Activated naive CD4-positive, alpha-beta T cell treated with anti-CD3 and anti-CD28 coated beads, Interleukin-2, amount 10 ng/mL, durations not matched to agents 7 days and 5 days (primary cell): ENCODE results near the gene COX6B2.

Experiments
- CTCF ChIA-PET: fragments of 350-600 bp; sonication (Branson Sonifier 250); formaldehyde crosslinking; loops from one replicate; lab custom pipeline; 2021; ENCODE audit warnings: antibody characterized with exemption; lab: Charles Lee
- DNase-seq: peaks from one replicate; pipeline ENCODE4 v3.0.0-alpha.2; 2020
- H3K27ac Mint-ChIP-seq: one replicate; pipeline ENCODE4 v1.8.0; 2021; ENCODE audit warnings: mild to moderate bottlenecking, moderate library complexity, mixed read lengths
- H3K27me3 Mint-ChIP-seq: one replicate; pipeline ENCODE4 v1.8.0; 2021; ENCODE audit warnings: mild to moderate bottlenecking, mixed read lengths
- H3K36me3 Mint-ChIP-seq: one replicate; pipeline ENCODE4 v1.8.0; 2021; ENCODE audit warnings: mixed read lengths
- H3K4me1 Mint-ChIP-seq: one replicate; pipeline ENCODE4 v1.8.0; 2021; ENCODE audit warnings: mixed read lengths
- H3K4me3 Mint-ChIP-seq: one replicate; pipeline ENCODE4 v1.8.0; 2021; ENCODE audit warnings: mild to moderate bottlenecking, moderate library complexity, mixed read lengths
- H3K9me3 Mint-ChIP-seq: one replicate; pipeline ENCODE4 v1.8.0; 2021; ENCODE audit warnings: mixed read lengths

Gene COX6B2

DNA sequence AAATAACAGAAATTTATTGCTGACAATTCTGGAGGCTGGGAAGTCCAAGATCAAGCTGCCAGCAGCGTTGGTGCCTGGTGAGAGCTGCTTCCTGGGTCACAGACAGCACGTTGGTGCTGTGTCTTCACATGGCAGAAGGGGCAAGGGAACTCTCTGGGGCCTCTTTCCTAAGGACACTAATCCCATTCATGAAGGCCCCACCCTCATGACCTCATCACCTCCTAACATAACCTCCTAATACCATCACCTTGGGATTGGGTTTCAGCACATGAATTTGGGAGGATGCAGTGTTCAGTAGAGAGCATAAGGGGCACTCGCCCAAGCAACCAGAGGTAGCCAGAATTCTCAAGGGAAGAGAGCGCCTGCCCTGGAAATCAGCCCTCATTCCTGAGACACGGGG lies 45.1 kb downstream of the COX6B2 start:
- no peak overlapping the region for H3K4me3 Mint-ChIP-seq
- no peak for DNase-seq
- no peak overlapping the region for H3K27ac Mint-ChIP-seq
- CTCF ChIA-PET: no interaction called here
- H3K36me3 Mint-ChIP-seq: peaks cover 2% of the 10 kb centered on the region
- no peaks in the 10 kb centered on the region for H3K9me3 Mint-ChIP-seq
- peaks cover 8% of the 10 kb centered on the region for H3K4me1 Mint-ChIP-seq
- no peaks in the 10 kb centered on the region for H3K27me3 Mint-ChIP-seq

DNA sequence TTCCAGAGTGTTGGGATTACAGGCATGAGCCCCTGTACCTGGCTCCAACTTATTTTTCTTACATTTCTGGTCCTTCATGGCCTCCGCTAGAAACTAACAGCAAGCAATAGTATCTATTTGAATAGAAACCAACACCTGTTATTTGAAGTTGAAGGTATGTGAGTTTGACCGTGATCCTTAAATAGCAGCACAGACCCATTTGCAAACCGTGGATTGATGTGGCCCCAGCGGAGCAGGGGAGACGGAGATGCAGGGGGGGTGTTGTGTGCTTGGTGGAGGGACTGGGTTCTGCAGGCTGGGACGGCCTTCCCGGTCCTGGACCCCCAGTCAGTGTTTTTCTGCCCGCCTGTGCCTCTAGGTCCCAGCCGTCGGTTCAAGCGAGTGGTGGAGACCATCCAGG lies 46.2 kb downstream of the COX6B2 start:
- Mint-ChIP-seq H3K36me3 (peaks cover 2% of the 10 kb centered on the region), H3K4me3 (no peak overlapping the region), H3K9me3 (no peaks in the 10 kb centered on the region), H3K27me3 (no peaks in the 10 kb centered on the region), H3K4me1 (peaks cover 8% of the 10 kb centered on the region), H3K27ac (no peak overlapping the region)
- CTCF ChIA-PET: no interaction called here
- no peak for DNase-seq

DNA sequence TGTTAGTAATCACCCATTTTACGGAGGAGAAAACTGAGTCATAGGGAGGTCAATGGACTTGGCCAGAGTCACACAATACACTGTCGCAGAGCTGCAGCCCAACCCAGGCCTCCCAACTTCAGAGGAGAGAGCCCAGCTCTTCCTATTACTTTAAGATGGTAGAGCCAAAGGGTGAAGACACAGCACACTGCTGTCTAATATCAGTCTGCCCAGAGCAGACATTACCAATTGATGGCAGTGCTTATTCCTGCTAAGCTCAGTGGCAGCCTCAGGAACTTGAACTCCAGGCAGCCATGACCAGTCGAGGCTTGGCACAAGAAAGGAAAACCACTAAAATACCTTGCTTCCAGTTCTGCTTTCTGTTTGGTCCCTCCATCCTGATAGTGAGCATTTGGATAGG lies 47.8 kb downstream of the COX6B2 start:
- H3K9me3 Mint-ChIP-seq: no peaks in the 10 kb centered on the region
- H3K27ac Mint-ChIP-seq: no peak overlapping the region
- DNase-seq: no peak
- peaks cover 2% of the 10 kb centered on the region for H3K27me3 Mint-ChIP-seq
- peaks cover 2% of the 10 kb centered on the region for H3K36me3 Mint-ChIP-seq
- H3K4me1 Mint-ChIP-seq: peaks cover 13% of the 10 kb centered on the region
- CTCF ChIA-PET: no interaction called here
- H3K4me3 Mint-ChIP-seq: no peak overlapping the region

DNA sequence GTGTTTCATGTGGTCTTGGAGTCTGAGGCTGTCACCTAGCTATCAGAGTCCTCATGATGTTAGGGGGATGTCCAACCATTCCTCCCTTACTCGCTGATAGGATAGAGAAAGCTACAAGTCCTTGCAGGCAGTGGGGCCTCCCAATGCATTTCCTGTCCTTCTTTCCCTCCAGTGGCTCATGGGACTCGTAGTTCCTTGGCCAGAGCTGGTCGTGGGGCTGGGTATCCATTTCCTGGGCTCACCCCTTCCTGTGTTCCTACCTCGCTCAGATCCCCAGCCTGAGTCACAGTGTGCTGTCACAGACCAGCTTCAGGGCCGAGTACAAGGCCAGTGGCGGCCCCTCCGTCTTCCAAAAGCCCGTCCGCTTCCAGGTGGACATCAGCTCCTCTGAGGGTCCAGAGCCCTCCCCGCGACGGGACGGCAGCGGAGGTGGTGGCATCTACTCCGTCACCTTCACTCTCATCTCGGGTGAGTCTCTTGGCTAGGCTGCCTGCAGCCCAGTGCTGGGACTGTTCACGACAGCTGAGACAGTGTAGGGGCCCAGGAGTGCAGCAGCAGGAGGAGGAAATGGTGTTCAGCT lies 48.4 kb downstream of the COX6B2 start:
- CTCF ChIA-PET: no interaction called here
- Mint-ChIP-seq H3K9me3 (no peaks in the 10 kb centered on the region), H3K4me1 (peaks cover 19% of the 10 kb centered on the region), H3K4me3 (no peak overlapping the region), H3K27me3 (peaks cover 7% of the 10 kb centered on the region), H3K36me3 (peaks cover 2% of the 10 kb centered on the region), H3K27ac (no peak overlapping the region)
- no peak for DNase-seq

DNA sequence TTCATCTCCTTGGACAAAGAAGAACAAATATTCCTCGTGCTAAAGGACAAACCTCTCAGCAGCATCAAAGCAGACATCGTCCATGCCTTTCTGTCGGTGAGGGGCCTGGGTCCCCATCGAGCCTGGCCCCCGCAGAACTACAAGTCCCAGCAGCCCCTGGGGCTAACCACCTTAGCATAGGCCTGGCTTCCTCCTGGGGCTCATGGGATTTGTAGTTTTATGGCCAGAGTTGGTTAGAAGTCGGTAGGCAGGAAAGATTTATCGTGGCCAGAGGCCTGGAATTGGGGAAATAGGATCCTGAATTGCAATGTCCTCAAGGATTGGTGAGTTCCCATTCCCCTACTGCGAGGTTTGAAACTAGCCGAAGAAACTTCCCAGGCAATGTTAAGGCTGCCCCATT lies 49.0 kb downstream of the COX6B2 start:
- no peak overlapping the region for H3K27ac Mint-ChIP-seq
- H3K27me3 Mint-ChIP-seq: peaks cover 11% of the 10 kb centered on the region
- CTCF ChIA-PET: no interaction called here
- H3K4me3 Mint-ChIP-seq: no peak overlapping the region
- DNase-seq: peak; percentile 71
- peaks cover 19% of the 10 kb centered on the region for H3K4me1 Mint-ChIP-seq
- peaks cover 2% of the 10 kb centered on the region for H3K36me3 Mint-ChIP-seq
- H3K9me3 Mint-ChIP-seq: no peaks in the 10 kb centered on the region

DNA sequence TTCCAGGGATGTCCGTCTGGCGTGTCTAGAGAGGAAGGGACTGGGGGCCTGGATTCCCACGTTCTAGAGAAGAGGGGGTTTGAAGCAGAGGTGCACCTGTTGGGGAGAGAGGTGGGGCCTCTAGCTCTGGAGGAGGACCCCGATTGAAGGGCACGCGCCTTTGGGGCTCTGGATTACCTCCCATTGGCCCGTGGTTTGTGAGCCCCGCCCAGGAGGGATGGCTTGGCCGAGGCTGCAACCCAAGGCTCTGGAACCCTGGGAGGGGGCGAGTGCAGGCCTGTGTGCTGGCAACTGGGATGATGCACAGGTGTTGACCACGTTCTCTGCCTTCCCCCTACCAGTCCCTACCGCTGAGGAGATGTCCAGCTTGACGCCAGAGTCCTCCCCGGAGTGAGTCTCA lies 49.5 kb downstream of the COX6B2 start:
- Mint-ChIP-seq H3K36me3 (peaks cover 2% of the 10 kb centered on the region), H3K27ac (no peak overlapping the region), H3K4me1 (peaks cover 19% of the 10 kb centered on the region), H3K9me3 (no peaks in the 10 kb centered on the region), H3K4me3 (no peak overlapping the region), H3K27me3 (peaks cover 15% of the 10 kb centered on the region)
- DNase-seq: no peak
- CTCF ChIA-PET: no interaction called here

DNA sequence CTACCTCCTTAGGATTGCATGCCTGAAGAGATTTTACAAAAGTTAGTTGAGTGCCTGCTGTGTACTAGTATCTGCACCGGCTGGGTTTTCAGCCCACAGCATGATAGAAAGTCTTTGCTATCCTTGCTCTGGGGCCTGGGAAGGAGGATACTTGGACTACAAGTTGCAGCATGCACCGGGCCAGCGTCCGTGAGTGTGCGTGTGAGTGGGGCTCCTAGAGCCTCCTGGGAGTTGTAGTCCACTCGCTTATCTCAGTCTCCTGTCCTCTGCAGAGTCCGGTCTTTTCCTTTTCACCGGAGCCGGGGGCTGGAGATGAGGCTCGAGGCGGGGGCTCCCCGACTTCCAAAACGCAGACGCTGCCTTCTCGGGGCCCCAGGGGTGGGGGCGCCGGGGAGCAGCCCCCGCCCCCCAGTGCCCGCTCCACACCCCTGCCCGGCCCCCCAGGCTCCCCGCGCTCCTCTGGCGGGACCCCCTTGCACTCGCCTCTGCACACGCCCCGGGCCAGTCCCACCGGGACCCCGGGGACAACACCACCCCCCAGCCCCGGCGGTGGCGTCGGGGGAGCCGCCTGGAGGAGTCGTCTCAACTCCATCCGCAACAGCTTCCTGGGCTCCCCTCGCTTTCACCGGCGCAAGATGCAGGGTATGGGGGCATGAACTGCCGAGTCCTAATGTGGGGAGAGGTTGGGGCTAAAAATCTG lies 50.1 kb downstream of the COX6B2 start:
- peak; percentile 53 for DNase-seq
- Mint-ChIP-seq H3K27ac (no peak overlapping the region), H3K4me3 (no peak overlapping the region), H3K36me3 (peaks cover 2% of the 10 kb centered on the region), H3K4me1 (peaks cover 19% of the 10 kb centered on the region), H3K27me3 (peaks cover 20% of the 10 kb centered on the region), H3K9me3 (no peaks in the 10 kb centered on the region)
- CTCF ChIA-PET: no interaction called here

DNA sequence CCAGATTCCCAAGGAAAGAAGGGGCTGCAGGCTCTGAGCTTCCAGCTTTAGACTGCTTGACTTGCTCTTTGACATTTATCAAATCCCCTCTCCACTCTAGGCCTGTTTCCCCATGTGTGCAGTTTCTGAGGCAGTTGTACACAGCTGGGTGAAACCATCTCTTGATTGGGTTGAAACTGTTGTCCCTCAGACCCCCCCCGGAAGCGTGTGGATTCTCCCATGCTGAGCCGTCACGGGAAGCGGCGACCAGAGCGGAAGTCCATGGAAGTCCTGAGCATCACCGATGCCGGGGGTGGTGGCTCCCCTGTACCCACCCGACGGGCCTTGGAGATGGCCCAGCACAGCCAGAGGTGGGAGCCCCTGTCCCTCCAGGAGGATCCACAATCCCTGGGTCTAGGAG lies 51.0 kb downstream of the COX6B2 start:
- CTCF ChIA-PET: interaction anchor here (0.7 to 3.3 kb wide), 5 partner anchors 11 to 130 kb away, joined by 3 to 26 read pairs (median 3); partner anchors contain the start of gene TMEM238
- no peak overlapping the region for H3K27ac Mint-ChIP-seq
- H3K9me3 Mint-ChIP-seq: no peaks in the 10 kb centered on the region
- peaks cover 25% of the 10 kb centered on the region for H3K27me3 Mint-ChIP-seq
- H3K36me3 Mint-ChIP-seq: peaks cover 2% of the 10 kb centered on the region
- peaks cover 19% of the 10 kb centered on the region for H3K4me1 Mint-ChIP-seq
- DNase-seq: no peak
- H3K4me3 Mint-ChIP-seq: no peak overlapping the region

DNA sequence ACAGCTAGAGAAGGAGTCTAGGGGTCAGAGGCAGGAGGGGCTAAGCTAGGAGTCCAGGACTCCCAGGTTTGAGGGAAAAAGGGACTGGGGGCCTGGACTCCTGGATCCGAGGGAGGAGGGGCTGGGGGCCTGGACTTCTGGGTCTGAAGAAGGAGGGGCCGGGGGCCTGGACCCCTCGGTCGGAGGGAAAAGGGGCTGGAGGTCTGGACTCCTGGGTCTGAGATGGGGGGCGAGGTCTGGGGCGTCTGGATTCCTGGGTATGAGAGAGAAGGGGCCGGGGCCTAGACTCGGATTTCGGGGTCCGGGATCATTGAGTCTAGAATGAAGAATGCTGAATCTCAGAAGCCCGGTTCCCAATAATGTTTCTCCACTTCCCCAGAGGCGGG lies 52.2 kb downstream of the COX6B2 start:
- Mint-ChIP-seq H3K4me3 (peak overlapping the region; percentile 82), H3K4me1 (peaks cover 19% of the 10 kb centered on the region), H3K36me3 (peaks cover 2% of the 10 kb centered on the region), H3K27me3 (peaks cover 27% of the 10 kb centered on the region), H3K27ac (peak overlapping the region; percentile 87), H3K9me3 (no peaks in the 10 kb centered on the region)
- DNase-seq: no peak
- CTCF ChIA-PET: interaction anchor here (0.6 to 3.3 kb wide), 20 partner anchors 10 to 202 kb away, joined by 3 to 26 read pairs (median 4); partner anchors contain the start of genes KMT5C and TMEM238

DNA sequence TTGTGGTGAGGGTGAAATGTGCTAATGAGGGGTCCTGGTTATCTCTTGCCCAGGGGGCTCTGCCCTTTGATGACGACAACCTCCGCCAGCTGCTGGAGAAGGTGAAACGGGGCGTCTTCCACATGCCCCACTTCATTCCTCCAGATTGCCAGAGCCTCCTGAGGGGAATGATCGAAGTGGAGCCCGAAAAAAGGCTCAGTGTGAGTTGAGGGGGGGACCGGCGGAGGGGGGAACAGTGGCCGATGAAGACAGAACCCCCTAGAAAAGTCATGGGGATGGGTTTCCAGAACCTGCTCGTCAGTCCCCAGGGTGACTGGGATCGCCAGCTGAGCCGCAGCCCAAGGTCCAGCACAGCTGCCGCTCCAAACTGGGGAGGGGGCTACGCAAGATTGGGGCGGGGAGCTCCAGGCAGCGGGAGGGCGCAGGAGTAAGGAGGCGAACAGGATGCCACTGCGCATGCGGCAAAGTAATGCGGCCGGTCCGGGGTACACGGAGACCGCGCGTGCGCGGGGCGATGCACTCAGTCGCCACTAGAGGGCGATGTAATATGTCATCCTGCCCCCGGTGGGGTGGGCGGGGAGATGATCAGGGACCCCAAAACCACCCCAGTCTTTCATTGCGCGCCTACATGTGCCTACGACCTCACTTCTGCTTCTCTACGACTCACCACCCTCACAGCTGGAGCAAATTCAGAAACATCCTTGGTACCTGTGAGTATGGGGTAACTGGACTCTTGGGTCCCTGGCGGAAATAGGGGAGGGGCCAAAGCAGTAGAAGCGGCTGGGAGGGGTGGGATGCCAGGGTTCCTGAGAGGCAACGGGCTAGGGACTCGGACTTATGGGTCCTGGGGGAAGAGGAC lies 52.8 kb downstream of the COX6B2 start:
- CTCF ChIA-PET: interaction anchor here (0.6 to 3.3 kb wide), 26 partner anchors 10 to 203 kb away, joined by 3 to 26 read pairs (median 4); partner anchors contain the start of genes HSPBP1, KMT5C and TMEM238
- peak overlapping the region; percentile 87 for H3K27ac Mint-ChIP-seq
- peaks cover 27% of the 10 kb centered on the region for H3K27me3 Mint-ChIP-seq
- no peaks in the 10 kb centered on the region for H3K9me3 Mint-ChIP-seq
- H3K4me1 Mint-ChIP-seq: peaks cover 19% of the 10 kb centered on the region
- peaks cover 2% of the 10 kb centered on the region for H3K36me3 Mint-ChIP-seq
- peak; percentile 97 for DNase-seq
- peak overlapping the region; percentile 82 for H3K4me3 Mint-ChIP-seq

DNA sequence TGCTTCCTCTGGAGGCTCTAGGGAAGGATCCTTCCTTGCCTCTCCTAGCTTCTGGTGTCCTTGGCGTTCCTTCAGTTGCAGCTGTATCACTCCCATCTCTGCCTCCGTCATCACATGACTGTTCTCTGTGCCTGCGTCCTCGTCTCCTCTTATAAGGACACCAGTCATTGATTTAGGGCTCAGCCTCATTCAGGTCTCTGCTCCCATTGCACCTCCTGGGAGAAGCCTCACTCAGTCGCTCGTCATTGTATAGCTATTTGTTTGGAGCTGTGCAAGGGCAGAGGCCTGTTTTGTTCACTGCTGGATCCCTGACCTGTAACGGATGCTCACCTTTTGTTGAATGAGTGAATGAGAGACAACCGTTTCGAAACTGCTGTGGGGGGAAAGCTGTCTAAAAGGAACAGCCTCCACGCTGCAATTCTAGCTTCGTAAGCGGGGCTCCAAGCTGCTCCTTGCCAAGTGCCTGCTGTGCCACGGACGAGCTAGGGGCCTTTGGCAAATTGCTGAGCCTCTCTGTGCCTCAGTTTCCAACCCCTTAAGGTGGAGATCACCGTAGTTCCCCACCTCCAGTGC lies 53.5 kb downstream of the COX6B2 start:
- H3K27ac Mint-ChIP-seq: no peak overlapping the region

DNA sequence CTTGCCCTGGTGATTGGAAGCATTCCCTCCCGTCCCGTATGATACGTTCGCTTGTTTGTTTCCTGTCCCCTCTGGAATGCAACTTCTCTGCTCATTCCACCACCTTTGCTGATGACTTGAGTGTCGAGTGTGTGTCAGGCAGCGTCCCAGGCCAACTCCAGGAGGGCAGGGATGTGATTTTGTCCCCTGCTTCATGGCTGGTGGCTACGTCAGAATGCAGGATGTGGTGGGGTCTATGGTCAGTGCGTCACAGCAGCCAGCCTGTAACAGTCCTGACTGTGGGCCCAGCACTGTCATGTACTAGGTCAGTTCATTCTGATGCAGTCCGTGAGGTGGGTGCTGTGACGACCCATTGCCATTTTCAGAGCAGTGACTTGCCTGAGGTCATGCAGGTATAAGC lies 54.5 kb downstream of the COX6B2 start:
- Mint-ChIP-seq H3K27ac (no peak overlapping the region), H3K4me1 (peaks cover 11% of the 10 kb centered on the region), H3K9me3 (no peaks in the 10 kb centered on the region), H3K27me3 (peaks cover 27% of the 10 kb centered on the region), H3K4me3 (no peak overlapping the region), H3K36me3 (no peaks in the 10 kb centered on the region)
- CTCF ChIA-PET: interaction anchor here (3.3 kb wide), 1 partner anchor 84 kb away, joined by 25 read pairs; the partner anchor contains the start of gene TMEM238
- no peak for DNase-seq

More for the DNA sequence above, 53.5 kb downstream of the COX6B2 start:
- no peak for DNase-seq
- H3K27me3 Mint-ChIP-seq: peaks cover 27% of the 10 kb centered on the region
- H3K9me3 Mint-ChIP-seq: no peaks in the 10 kb centered on the region
- peaks cover 17% of the 10 kb centered on the region for H3K4me1 Mint-ChIP-seq
- H3K36me3 Mint-ChIP-seq: peaks cover 2% of the 10 kb centered on the region
- CTCF ChIA-PET: interaction anchor here (0.6 to 3.3 kb wide), 20 partner anchors 9 to 203 kb away, joined by 3 to 26 read pairs (median 4); partner anchors contain the start of genes HSPBP1, KMT5C and TMEM238
- H3K4me3 Mint-ChIP-seq: peak overlapping the region; percentile 82
